ENCODE measurements around the gene SPOPL. TPM values are rescaled to one million over a fixed set of nuclear protein-coding genes. Genes with fewer than 3 reads are reported as not detected.
"Not testable (repeated sequence)": the region's sequence is repeated elsewhere in the genome, so short reads cannot be mapped to it uniquely, and the experiment has no call there.

The SPOPL gene
- total RNA-seq, 4 donors from 2014 or later: 30.5 to 49.0 (median 43.6) TPM

DNA sequence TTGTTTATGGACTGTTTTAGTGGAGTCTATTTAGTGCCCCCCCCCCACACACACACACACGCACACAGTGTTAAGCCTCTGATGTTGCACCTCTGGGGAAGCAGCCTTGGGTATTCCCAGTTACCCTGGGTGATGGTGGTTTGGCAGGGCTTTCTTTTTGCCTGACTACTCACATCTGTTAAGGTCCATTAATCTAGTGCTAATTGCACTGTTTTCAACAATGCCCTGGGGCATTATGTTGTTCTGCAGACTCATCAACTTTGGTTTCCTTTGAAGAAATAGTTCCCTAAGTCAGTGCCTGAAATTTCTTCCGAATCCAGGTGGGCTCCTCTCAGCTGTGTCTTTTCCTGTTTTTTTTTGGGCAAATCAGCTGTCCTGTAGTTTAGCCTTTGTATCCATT is 34.7 kb downstream of the SPOPL start:
- no peak for DNase-seq (ENCODE audit: extremely low spot score)
- intact Hi-C loops (cut with DNase I): no loop called here
- Histone ChIP-seq H3K27ac (replicated peaks in 1 of 4) (no peak overlapping the region), H3K4me3 (no peak overlapping the region), H3K4me1 (peaks cover 5 to 19% (median 14%) of the 10 kb centered on the region in 4 donors), H3K9me3 (peaks cover 0 to 3% (median 0%) of the 10 kb centered on the region in 4 donors), H3K27me3 (no peaks in the 10 kb centered on the region), H3K36me3 (peaks cover 0 to 10% (median 5%) of the 10 kb centered on the region in 4 donors)
- TF ChIP-seq EP300 (IDR thresholded peaks at IDR 0.05) (no peak), POLR2A (IDR thresholded peaks at IDR 0.05; ENCODE audit: low read depth) (no peak), POLR2AphosphoS5 (IDR thresholded peaks at IDR 0.05) (no peak)
- TF ChIP-seq, protein P1, sequence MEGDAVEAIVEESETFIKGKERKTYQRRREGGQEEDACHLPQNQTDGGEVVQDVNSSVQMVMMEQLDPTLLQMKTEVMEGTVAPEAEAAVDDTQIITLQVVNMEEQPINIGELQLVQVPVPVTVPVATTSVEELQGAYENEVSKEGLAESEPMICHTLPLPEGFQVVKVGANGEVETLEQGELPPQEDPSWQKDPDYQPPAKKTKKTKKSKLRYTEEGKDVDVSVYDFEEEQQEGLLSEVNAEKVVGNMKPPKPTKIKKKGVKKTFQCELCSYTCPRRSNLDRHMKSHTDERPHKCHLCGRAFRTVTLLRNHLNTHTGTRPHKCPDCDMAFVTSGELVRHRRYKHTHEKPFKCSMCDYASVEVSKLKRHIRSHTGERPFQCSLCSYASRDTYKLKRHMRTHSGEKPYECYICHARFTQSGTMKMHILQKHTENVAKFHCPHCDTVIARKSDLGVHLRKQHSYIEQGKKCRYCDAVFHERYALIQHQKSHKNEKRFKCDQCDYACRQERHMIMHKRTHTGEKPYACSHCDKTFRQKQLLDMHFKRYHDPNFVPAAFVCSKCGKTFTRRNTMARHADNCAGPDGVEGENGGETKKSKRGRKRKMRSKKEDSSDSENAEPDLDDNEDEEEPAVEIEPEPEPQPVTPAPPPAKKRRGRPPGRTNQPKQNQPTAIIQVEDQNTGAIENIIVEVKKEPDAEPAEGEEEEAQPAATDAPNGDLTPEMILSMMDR (IDR thresholded peaks at IDR 0.05): no peak
- 84% methylated on average over 2 of the region's 2 CpGs for WGBS

DNA sequence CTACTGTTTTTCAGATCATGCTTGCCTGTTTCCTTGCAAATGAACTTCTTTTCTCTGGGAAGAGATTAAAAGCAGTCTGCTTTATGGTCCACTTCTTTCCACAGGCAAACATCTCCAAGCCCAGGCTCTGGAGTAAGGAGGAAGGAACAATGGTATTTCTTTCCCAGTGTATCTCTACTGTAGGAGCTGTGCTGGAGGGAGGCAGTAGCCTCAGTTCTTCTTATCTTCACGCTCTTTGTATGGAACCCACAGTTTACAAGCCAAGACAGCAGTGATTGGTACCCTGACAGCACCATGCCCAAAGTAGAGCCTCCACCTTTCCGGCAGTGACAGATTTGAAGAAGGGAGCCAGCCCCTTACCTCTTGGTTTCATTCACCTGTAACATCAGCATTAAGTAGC is 35.2 kb downstream of the SPOPL start:
- no peak for TF ChIP-seq POLR2AphosphoS5 (IDR thresholded peaks at IDR 0.05)
- TF ChIP-seq, protein P1 (IDR thresholded peaks at IDR 0.05): no peak
- TF ChIP-seq POLR2A (IDR thresholded peaks at IDR 0.05; ENCODE audit: low read depth): no peak
- no peak for TF ChIP-seq EP300 (IDR thresholded peaks at IDR 0.05)
- Histone ChIP-seq H3K9me3 (peaks cover 0 to 3% (median 0%) of the 10 kb centered on the region in 4 donors), H3K27ac (replicated peaks in 1 of 4) (no peak overlapping the region), H3K4me3 (no peak overlapping the region), H3K36me3 (peaks cover 0 to 10% (median 5%) of the 10 kb centered on the region in 4 donors), H3K27me3 (no peaks in the 10 kb centered on the region), H3K4me1 (peaks cover 5 to 15% (median 10%) of the 10 kb centered on the region in 4 donors)
- no peak for DNase-seq (ENCODE audit: extremely low spot score)
- intact Hi-C loops (cut with DNase I): no loop called here
- 100% methylated on average over 2 of the region's 2 CpGs for WGBS

GRCh38 chr2:138537170-138537915 is 35.8 kb downstream of the SPOPL start:
- TF ChIP-seq, protein P1 (IDR thresholded peaks at IDR 0.05): no peak
- no peak for TF ChIP-seq EP300 (IDR thresholded peaks at IDR 0.05)
- no peak for TF ChIP-seq POLR2AphosphoS5 (IDR thresholded peaks at IDR 0.05)
- no peak for TF ChIP-seq POLR2A (IDR thresholded peaks at IDR 0.05; ENCODE audit: low read depth)
- no peak for DNase-seq (ENCODE audit: extremely low spot score)
- peaks cover 0 to 10% (median 5%) of the 10 kb centered on the region in 4 donors for H3K36me3 ChIP-seq
- H3K4me1 ChIP-seq: peaks cover 0 to 10% (median 7%) of the 10 kb centered on the region in 4 donors
- 91% methylated on average over 12 of the region's 12 CpGs for WGBS
- H3K4me3 ChIP-seq: no peak overlapping the region
- H3K9me3 ChIP-seq: peaks cover 0 to 3% (median 0%) of the 10 kb centered on the region in 4 donors
- H3K27me3 ChIP-seq: no peaks in the 10 kb centered on the region
- H3K27ac ChIP-seq (replicated peaks in 1 of 4): no peak overlapping the region
- intact Hi-C loops (cut with DNase I): no loop called here

DNA sequence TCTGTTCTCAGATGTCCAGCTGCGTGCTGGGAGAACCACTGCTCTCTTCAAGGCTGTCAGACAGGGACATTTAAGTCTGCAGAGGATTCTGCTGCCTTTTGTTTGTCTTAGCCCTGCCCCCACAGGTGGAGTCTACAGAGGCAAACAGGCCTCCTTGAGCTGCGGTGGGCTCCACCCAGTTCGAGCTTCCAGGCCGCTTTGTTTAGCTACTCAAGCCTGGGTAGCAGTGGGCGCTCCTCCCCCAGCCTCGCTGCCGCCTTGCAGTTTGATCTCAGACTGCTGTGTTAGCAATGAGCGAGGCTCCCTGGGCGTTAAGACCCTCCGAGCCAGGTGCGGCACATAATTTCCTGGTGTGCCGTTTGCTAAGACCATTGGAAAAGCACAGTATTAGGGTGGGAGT is 42.6 kb downstream of the SPOPL start:
- 96% methylated on average over 12 of the region's 12 CpGs for WGBS
- H3K27ac ChIP-seq (replicated peaks in 1 of 4); intact Hi-C loops (cut with DNase I); H3K27me3 ChIP-seq; H3K9me3 ChIP-seq; H3K36me3 ChIP-seq; H3K4me3 ChIP-seq; DNase-seq (ENCODE audit: extremely low spot score): not testable (repeated sequence)
- peaks cover 0 to 19% (median 9%) of the 10 kb centered on the region in 4 donors for H3K4me1 ChIP-seq

GRCh38 chr2:138548796-138549195 is 47.2 kb downstream of the SPOPL start:
- H3K4me3 ChIP-seq: no peak overlapping the region
- H3K9me3 ChIP-seq: no peaks in the 10 kb centered on the region
- H3K4me1 ChIP-seq: peaks cover 0 to 19% (median 9%) of the 10 kb centered on the region in 4 donors
- peaks cover 5 to 14% (median 6%) of the 10 kb centered on the region in 4 donors for H3K36me3 ChIP-seq
- TF ChIP-seq POLR2AphosphoS5 (IDR thresholded peaks at IDR 0.05): no peak
- TF ChIP-seq EP300 (IDR thresholded peaks at IDR 0.05): no peak
- TF ChIP-seq POLR2A (IDR thresholded peaks at IDR 0.05; ENCODE audit: low read depth): no peak
- TF ChIP-seq, protein P1 (IDR thresholded peaks at IDR 0.05): no peak
- intact Hi-C loops (cut with DNase I): no loop called here
- no peaks in the 10 kb centered on the region for H3K27me3 ChIP-seq
- DNase-seq (ENCODE audit: extremely low spot score): no peak
- H3K27ac ChIP-seq (replicated peaks in 1 of 4): no peak overlapping the region
